Measurements from ENCODE around the gene CSRP1.

Gene CSRP1

GRCh38 chr1:201542309-201543035, 35.5 kb upstream of the CSRP1 start:
- Mint-ChIP-seq H3K27ac (no peak overlapping the region), H3K36me3 (ENCODE audit: insufficient read depth) (peaks cover 3% of the 10 kb centered on the region), H3K9me3 (no peaks in the 10 kb centered on the region), H3K4me1 (ENCODE audit: low read depth in 2 of 2) (peaks cover 15 to 22% of the 10 kb centered on the region in 2 donors), H3K27me3 (peaks cover 57 to 74% of the 10 kb centered on the region in 2 donors), H3K4me3 (no peak overlapping the region)
- ATAC-seq (replicated peaks), result no peak
- DNase-seq, result no peak

GRCh38 chr1:201540846-201541735, 34.2 kb upstream of the CSRP1 start:
- no peak overlapping the region for H3K4me3 Mint-ChIP-seq
- H3K4me1 Mint-ChIP-seq (ENCODE audit: low read depth in 2 of 2), result peaks cover 15 to 20% of the 10 kb centered on the region in 2 donors
- DNase-seq (no peak), ATAC-seq (replicated peaks) (no peak)
- H3K27ac Mint-ChIP-seq, result no peak overlapping the region
- H3K27me3 Mint-ChIP-seq, result peaks cover 71 to 86% of the 10 kb centered on the region in 2 donors
- no peaks in the 10 kb centered on the region for H3K9me3 Mint-ChIP-seq
- peaks cover 3% of the 10 kb centered on the region for H3K36me3 Mint-ChIP-seq (ENCODE audit: insufficient read depth)

GRCh38 chr1:201539561-201540431, 32.9 kb upstream of the CSRP1 start:
- no peaks in the 10 kb centered on the region for H3K9me3 Mint-ChIP-seq
- peaks cover 83 to 94% of the 10 kb centered on the region in 2 donors for H3K27me3 Mint-ChIP-seq
- no peak overlapping the region for H3K27ac Mint-ChIP-seq
- H3K4me1 Mint-ChIP-seq (ENCODE audit: low read depth in 2 of 2), result peaks cover 15 to 19% of the 10 kb centered on the region in 2 donors
- ATAC-seq (replicated peaks), result no peak
- H3K4me3 Mint-ChIP-seq, result peak overlapping the region; percentile 63 to 65
- no peak for DNase-seq
- H3K36me3 Mint-ChIP-seq (ENCODE audit: insufficient read depth), result peaks cover 3% of the 10 kb centered on the region

- H3K4me1 Mint-ChIP-seq (ENCODE audit: low read depth in 2 of 2), result peaks cover 15 to 19% of the 10 kb centered on the region in 2 donors
- peaks cover 79 to 87% of the 10 kb centered on the region in 2 donors for H3K27me3 Mint-ChIP-seq
- H3K9me3 Mint-ChIP-seq, result no peaks in the 10 kb centered on the region
- H3K27ac Mint-ChIP-seq, result peak within 1 kb of the TSS in 1 of 2 donors; percentile 11
- peak within 1 kb of the TSS; percentile 72 to 80 for H3K4me3 Mint-ChIP-seq
- H3K36me3 Mint-ChIP-seq (ENCODE audit: insufficient read depth), result peaks cover 3% of the 10 kb centered on the region
- ATAC-seq (replicated peaks) (no peak), DNase-seq (no peak)
Observed at GRCh38 chr1:201538612-201539551, 32.0 kb upstream of the CSRP1 start, which contains the start of gene NAV1. Gene NAV1, plus strand, starts transcription at chr1:201539127. Its CDS starts 83,758 bp downstream, at chr1:201622885.

GRCh38 chr1:201537891-201538611, 31.1 kb upstream of the CSRP1 start:
- ATAC-seq (replicated peaks), result no peak
- peak overlapping the region; percentile 72 to 80 for H3K4me3 Mint-ChIP-seq
- no peaks in the 10 kb centered on the region for H3K9me3 Mint-ChIP-seq
- peaks cover 15 to 19% of the 10 kb centered on the region in 2 donors for H3K4me1 Mint-ChIP-seq (ENCODE audit: low read depth in 2 of 2)
- H3K27me3 Mint-ChIP-seq, result peaks cover 71 to 81% of the 10 kb centered on the region in 2 donors
- peaks cover 3% of the 10 kb centered on the region for H3K36me3 Mint-ChIP-seq (ENCODE audit: insufficient read depth)
- no peak for DNase-seq
- peak overlapping the region in 1 of 2 donors; percentile 11 for H3K27ac Mint-ChIP-seq

GRCh38 chr1:201537467-201537866, 30.5 kb upstream of the CSRP1 start:
- DNase-seq (no peak), ATAC-seq (replicated peaks) (no peak)
- Mint-ChIP-seq H3K27me3 (peaks cover 70 to 80% of the 10 kb centered on the region in 2 donors), H3K27ac (no peak overlapping the region), H3K4me1 (ENCODE audit: low read depth in 2 of 2) (peaks cover 15 to 21% of the 10 kb centered on the region in 2 donors), H3K9me3 (no peaks in the 10 kb centered on the region), H3K36me3 (ENCODE audit: insufficient read depth) (peaks cover 2% of the 10 kb centered on the region), H3K4me3 (no peak overlapping the region)

- DNase-seq (no peak), ATAC-seq (replicated peaks) (no peak)
- peaks cover 15 to 21% of the 10 kb centered on the region in 2 donors for H3K4me1 Mint-ChIP-seq (ENCODE audit: low read depth in 2 of 2)
- H3K9me3 Mint-ChIP-seq, result no peaks in the 10 kb centered on the region
- no peaks in the 10 kb centered on the region for H3K36me3 Mint-ChIP-seq (ENCODE audit: insufficient read depth)
- peaks cover 71 to 80% of the 10 kb centered on the region in 2 donors for H3K27me3 Mint-ChIP-seq
- no peak overlapping the region for H3K27ac Mint-ChIP-seq
- no peak overlapping the region for H3K4me3 Mint-ChIP-seq
Observed at GRCh38 chr1:201537028-201537427, 30.1 kb upstream of the CSRP1 start.

- peaks cover 66 to 76% of the 10 kb centered on the region in 2 donors for H3K27me3 Mint-ChIP-seq
- no peak overlapping the region for H3K4me3 Mint-ChIP-seq
- peaks cover 15 to 21% of the 10 kb centered on the region in 2 donors for H3K4me1 Mint-ChIP-seq (ENCODE audit: low read depth in 2 of 2)
- DNase-seq (no peak), ATAC-seq (replicated peaks) (no peak)
- no peaks in the 10 kb centered on the region for H3K9me3 Mint-ChIP-seq
- no peak overlapping the region for H3K27ac Mint-ChIP-seq
- H3K36me3 Mint-ChIP-seq (ENCODE audit: insufficient read depth), result no peaks in the 10 kb centered on the region
Observed at GRCh38 chr1:201536558-201536957, 29.6 kb upstream of the CSRP1 start.

- ATAC-seq (replicated peaks), result no peak
- Mint-ChIP-seq H3K27me3 (peaks cover 62 to 70% of the 10 kb centered on the region in 2 donors), H3K36me3 (ENCODE audit: insufficient read depth) (no peaks in the 10 kb centered on the region), H3K9me3 (no peaks in the 10 kb centered on the region), H3K4me3 (no peak overlapping the region), H3K27ac (no peak overlapping the region), H3K4me1 (ENCODE audit: low read depth in 2 of 2) (peaks cover 15 to 19% of the 10 kb centered on the region in 2 donors)
- DNase-seq, result no peak
Observed at GRCh38 chr1:201535919-201536245, 29.0 kb upstream of the CSRP1 start.

GRCh38 chr1:201535046-201535918, 28.4 kb upstream of the CSRP1 start:
- Mint-ChIP-seq H3K4me1 (ENCODE audit: low read depth in 2 of 2) (peaks cover 15 to 19% of the 10 kb centered on the region in 2 donors), H3K4me3 (no peak overlapping the region), H3K27ac (no peak overlapping the region), H3K27me3 (peaks cover 56 to 69% of the 10 kb centered on the region in 2 donors), H3K36me3 (ENCODE audit: insufficient read depth) (no peaks in the 10 kb centered on the region), H3K9me3 (no peaks in the 10 kb centered on the region)
- ATAC-seq (replicated peaks) (no peak), DNase-seq (no peak)

- DNase-seq (no peak), ATAC-seq (replicated peaks) (no peak)
- H3K27me3 Mint-ChIP-seq, result peaks cover 46 to 58% of the 10 kb centered on the region in 2 donors
- no peaks in the 10 kb centered on the region for H3K9me3 Mint-ChIP-seq
- peaks cover 9 to 12% of the 10 kb centered on the region in 2 donors for H3K4me1 Mint-ChIP-seq (ENCODE audit: low read depth in 2 of 2)
- H3K4me3 Mint-ChIP-seq, result no peak overlapping the region
- H3K36me3 Mint-ChIP-seq (ENCODE audit: insufficient read depth), result no peaks in the 10 kb centered on the region
- no peak overlapping the region for H3K27ac Mint-ChIP-seq
Observed at GRCh38 chr1:201533836-201534235, 26.9 kb upstream of the CSRP1 start.
